ENCODE results near the gene MARCHF3. TPM values are rescaled to one million over a fixed set of nuclear protein-coding genes. Genes with fewer than 3 reads are reported as not detected.
"Not testable (repeated sequence)": the region's sequence is repeated elsewhere in the genome, so short reads cannot be mapped to it uniquely, and the experiment has no call there.

The MARCHF3 gene
- total and polyA plus RNA-seq, 10 of the 15 experiments (the other 5 are each of a cell fraction or from before 2014, with no cell fraction given): 3.6 to 24.1 (median 11.3) TPM

- no peaks in the 10 kb centered on the region for H3K27me3 ChIP-seq (replicated peaks in 1 of 2; ENCODE audit: control insufficient read depth in 2 of 2, insufficient read depth in 2 of 2, low read length in 1 of 2)
- H3K4me3 ChIP-seq: no peak overlapping the region
- H3K9ac ChIP-seq (ENCODE audit: control insufficient read depth, insufficient read depth, low read length): no peak overlapping the region
- no peak overlapping the region for H3K27ac ChIP-seq (ENCODE audit: control insufficient read depth, insufficient read depth)
- H3K4me2 ChIP-seq (ENCODE audit: control insufficient read depth, insufficient read depth): no peak overlapping the region
- no peaks in the 10 kb centered on the region for H4K20me1 ChIP-seq (ENCODE audit: control insufficient read depth, insufficient read depth)
- ChIA-PET POLR2A (no interaction called here), RAD21 (ENCODE audit: unreplicated experiment) (no interaction called here), SMC1A (ENCODE audit: uncharacterized antibody, unreplicated experiment) (no interaction called here), CTCF (no interaction called here)
- H3K9me3 ChIP-seq (replicated peaks; ENCODE audit: control insufficient read depth, insufficient read depth, low read length): no peaks in the 10 kb centered on the region
- no peak overlapping the region for H2AFZ ChIP-seq (ENCODE audit: control insufficient read depth, low read depth, low read length)
- intact Hi-C loops (cut with micrococcal nuclease; ENCODE audit: unreplicated experiment) (no loop called here), in situ Hi-C loops (cut with MboI) (no loop called here)
- FAIRE-seq (no peak), ATAC-seq (no peak), DNase-seq (ENCODE audit: low read depth, low spot score) (no peak)
- BruUV-seq (replicated peaks): no TSS peak
- WGBS (ENCODE audit: insufficient coverage, insufficient replicate concordance, low lambda C conversion rate, missing lambda C conversion rate): 98% methylated on average over 9 of the region's 9 CpGs
- H3K4me1 ChIP-seq (ENCODE audit: control insufficient read depth, insufficient read depth, low read length): no peaks in the 10 kb centered on the region
- TF ChIP-seq RAD51 (IDR thresholded peaks at IDR 0.05) (no peak), TBL1XR1 (IDR thresholded peaks at IDR 0.05; ENCODE audit: low read depth, low read length) (no peak)
- H3K79me2 ChIP-seq (ENCODE audit: control insufficient read depth, insufficient read depth, low read length): no peaks in the 10 kb centered on the region
- no peaks in the 10 kb centered on the region for H3K36me3 ChIP-seq (ENCODE audit: control insufficient read depth in 2 of 2, insufficient read depth in 2 of 2, low read length in 1 of 2)
Observed at GRCh38 chr5:126896170-126896702, 134.1 kb downstream of the MARCHF3 start.

GRCh38 chr5:126895712-126896111 lies 134.6 kb downstream of the MARCHF3 start:
- H3K4me1 ChIP-seq (ENCODE audit: control insufficient read depth, insufficient read depth, low read length); CTCF ChIA-PET; FAIRE-seq; intact Hi-C loops (cut with micrococcal nuclease; ENCODE audit: unreplicated experiment); H2AFZ ChIP-seq (ENCODE audit: control insufficient read depth, low read depth, low read length); ATAC-seq; SMC1A ChIA-PET (ENCODE audit: uncharacterized antibody, unreplicated experiment); H3K79me2 ChIP-seq (ENCODE audit: control insufficient read depth, insufficient read depth, low read length); RAD21 ChIA-PET (ENCODE audit: unreplicated experiment); H3K27me3 ChIP-seq (replicated peaks in 1 of 2; ENCODE audit: control insufficient read depth in 2 of 2, insufficient read depth in 2 of 2, low read length in 1 of 2); H3K4me3 ChIP-seq; H3K36me3 ChIP-seq (ENCODE audit: control insufficient read depth in 2 of 2, insufficient read depth in 2 of 2, low read length in 1 of 2); H3K4me2 ChIP-seq (ENCODE audit: control insufficient read depth, insufficient read depth); H3K9me3 ChIP-seq (replicated peaks; ENCODE audit: control insufficient read depth, insufficient read depth, low read length); H4K20me1 ChIP-seq (ENCODE audit: control insufficient read depth, insufficient read depth); H3K9ac ChIP-seq (ENCODE audit: control insufficient read depth, insufficient read depth, low read length); POLR2A ChIA-PET; DNase-seq (ENCODE audit: low read depth, low spot score); in situ Hi-C loops (cut with MboI); BruUV-seq (replicated peaks); H3K27ac ChIP-seq (ENCODE audit: control insufficient read depth, insufficient read depth): not testable (repeated sequence)
- WGBS (ENCODE audit: insufficient coverage, insufficient replicate concordance, low lambda C conversion rate, missing lambda C conversion rate): 97% methylated on average over 14 of the region's 14 CpGs

GRCh38 chr5:126890414-126890813 lies 139.9 kb downstream of the MARCHF3 start:
- POLR2A ChIA-PET; H3K27ac ChIP-seq (ENCODE audit: control insufficient read depth, insufficient read depth); H2AFZ ChIP-seq (ENCODE audit: control insufficient read depth, low read depth, low read length); H3K9me3 ChIP-seq (replicated peaks; ENCODE audit: control insufficient read depth, insufficient read depth, low read length); H3K79me2 ChIP-seq (ENCODE audit: control insufficient read depth, insufficient read depth, low read length); H4K20me1 ChIP-seq (ENCODE audit: control insufficient read depth, insufficient read depth); H3K4me1 ChIP-seq (ENCODE audit: control insufficient read depth, insufficient read depth, low read length); intact Hi-C loops (cut with micrococcal nuclease; ENCODE audit: unreplicated experiment); in situ Hi-C loops (cut with MboI); SMC1A ChIA-PET (ENCODE audit: uncharacterized antibody, unreplicated experiment); ATAC-seq; BruUV-seq (replicated peaks); CTCF ChIA-PET; DNase-seq (ENCODE audit: low read depth, low spot score); RAD21 ChIA-PET (ENCODE audit: unreplicated experiment); FAIRE-seq; H3K4me2 ChIP-seq (ENCODE audit: control insufficient read depth, insufficient read depth); H3K4me3 ChIP-seq; H3K27me3 ChIP-seq (replicated peaks in 1 of 2; ENCODE audit: control insufficient read depth in 2 of 2, insufficient read depth in 2 of 2, low read length in 1 of 2); H3K9ac ChIP-seq (ENCODE audit: control insufficient read depth, insufficient read depth, low read length); H3K36me3 ChIP-seq (ENCODE audit: control insufficient read depth in 2 of 2, insufficient read depth in 2 of 2, low read length in 1 of 2): not testable (repeated sequence)
- 96% methylated on average over 2 of the region's 2 CpGs for WGBS (ENCODE audit: insufficient coverage, insufficient replicate concordance, low lambda C conversion rate, missing lambda C conversion rate)

Data from GM12878 (cell line).